ENCODE data around the gene ADAM30.

GRCh38 chr1:119862276-119862675 lies 34.0 kb downstream of the ADAM30 start:
- TF ChIP-seq EZH2 (IDR thresholded peaks at IDR 0.05; ENCODE audit: borderline replicate concordance, low read length) (no peak), CTCF (conservative IDR thresholded peaks at IDR 0.05 in 1 of 2, IDR thresholded peaks at IDR 0.05 in 1 of 2; ENCODE audit: extremely low read depth in 1 of 2, insufficient read depth in 1 of 2, low read depth in 1 of 2, low read length in 2 of 2) (no peak)

All from mammary epithelial cell (primary cell).